ENCODE results near the gene KCTD21. TPM values are rescaled to one million over a fixed set of nuclear protein-coding genes. Genes with fewer than 3 reads are reported as not detected.

KCTD21 gene
- total and polyA plus RNA-seq, 2 experiments from 2014 or later: 5.7 to 13.1 TPM

- Histone ChIP-seq H3K79me2 (ENCODE audit: insufficient read depth) (peaks cover 41% of the 10 kb centered on the region), H3K4me1 (ENCODE audit: insufficient read depth) (peaks cover 5% of the 10 kb centered on the region; the same call in 1 of the 2 replicates), H2AFZ (no peak overlapping the region), H3K27me3 (replicated peaks; ENCODE audit: insufficient read depth) (no peaks in the 10 kb centered on the region), H3K4me2 (ENCODE audit: unreplicated experiment) (no peak overlapping the region), H3K9ac (no peak overlapping the region), H3K9me3 (ENCODE audit: low read depth) (no peaks in the 10 kb centered on the region), H3F3A (ENCODE audit: insufficient read depth) (0 out of 2 replicates have a peak, but pooled peaks cover 4% of the 10 kb centered on the region), H3K36me3 (ENCODE audit: low read depth) (no peaks in the 10 kb centered on the region), H3K9me2 (ENCODE audit: insufficient read depth) (no peaks in the 10 kb centered on the region), H3K27ac (no peak overlapping the region), H3K4me3 (no peak overlapping the region), H4K20me1 (ENCODE audit: insufficient read depth) (no peaks in the 10 kb centered on the region)
- no peak for TF ChIP-seq EZH2 (IDR thresholded peaks at IDR 0.05; ENCODE audit: insufficient read depth, poor library complexity, severe bottlenecking)
- TF ChIP-seq EZH2phosphoT487 (IDR thresholded peaks at IDR 0.05; ENCODE audit: insufficient read depth, low read depth): no peak
- DNase-seq: no peak
- 91 to 92% methylated on average over 36 to 40 of the region's 40 CpGs for WGBS, 2 experiments (ENCODE audit: low coverage in 1 of 2, low lambda C conversion rate in 2 of 2, missing lambda C conversion rate in 2 of 2)
- in situ Hi-C loops (cut with MboI): no loop called here
These were observed 8.2 kb upstream of the KCTD21 start for GRCh38 chr11:78196661-78197091.

- Histone ChIP-seq H3K9ac (no peak overlapping the region), H3K27ac (no peak overlapping the region), H3K79me2 (ENCODE audit: insufficient read depth) (peaks cover 47% of the 10 kb centered on the region), H3K9me3 (ENCODE audit: low read depth) (no peaks in the 10 kb centered on the region), H3F3A (ENCODE audit: insufficient read depth) (0 out of 2 replicates have a peak, but pooled peaks cover 4% of the 10 kb centered on the region), H3K36me3 (ENCODE audit: low read depth) (no peaks in the 10 kb centered on the region), H3K4me3 (no peak overlapping the region), H3K4me1 (ENCODE audit: insufficient read depth) (peaks cover 5% of the 10 kb centered on the region; the same call in 1 of the 2 replicates), H3K9me2 (ENCODE audit: insufficient read depth) (no peaks in the 10 kb centered on the region), H3K4me2 (ENCODE audit: unreplicated experiment) (no peak overlapping the region), H4K20me1 (ENCODE audit: insufficient read depth) (no peaks in the 10 kb centered on the region), H3K27me3 (replicated peaks; ENCODE audit: insufficient read depth) (no peaks in the 10 kb centered on the region), H2AFZ (no peak overlapping the region)
- in situ Hi-C loops (cut with MboI): no loop called here
- TF ChIP-seq EZH2phosphoT487 (IDR thresholded peaks at IDR 0.05; ENCODE audit: insufficient read depth, low read depth) (no peak), EZH2 (IDR thresholded peaks at IDR 0.05; ENCODE audit: insufficient read depth, poor library complexity, severe bottlenecking) (no peak)
- DNase-seq: no peak
- WGBS, 2 experiments (ENCODE audit: low coverage in 1 of 2, low lambda C conversion rate in 2 of 2, missing lambda C conversion rate in 2 of 2): 57 to 60% methylated on average over 49 to 54 of the region's 60 CpGs
These were observed 7.6 kb upstream of the KCTD21 start for GRCh38 chr11:78195917-78196560.

GRCh38 chr11:78194490-78194889 is 6.1 kb upstream of the KCTD21 start:
- Histone ChIP-seq H3F3A (ENCODE audit: insufficient read depth) (0 out of 2 replicates have a peak, but pooled peaks cover 4% of the 10 kb centered on the region), H3K4me1 (ENCODE audit: insufficient read depth) (peaks cover 16% of the 10 kb centered on the region), H3K9me2 (ENCODE audit: insufficient read depth) (no peaks in the 10 kb centered on the region), H3K4me3 (no peak overlapping the region), H4K20me1 (ENCODE audit: insufficient read depth) (no peaks in the 10 kb centered on the region), H3K9me3 (ENCODE audit: low read depth) (no peaks in the 10 kb centered on the region), H3K4me2 (ENCODE audit: unreplicated experiment) (no peak overlapping the region), H3K9ac (no peak overlapping the region), H3K36me3 (ENCODE audit: low read depth) (no peaks in the 10 kb centered on the region), H2AFZ (no peak overlapping the region), H3K79me2 (ENCODE audit: insufficient read depth) (peaks cover 63% of the 10 kb centered on the region), H3K27me3 (replicated peaks; ENCODE audit: insufficient read depth) (no peaks in the 10 kb centered on the region), H3K27ac (no peak overlapping the region)
- WGBS, 2 experiments (ENCODE audit: low coverage in 1 of 2, low lambda C conversion rate in 2 of 2, missing lambda C conversion rate in 2 of 2): 96 to 98% methylated on average over 3 of the region's 3 CpGs
- TF ChIP-seq EZH2 (IDR thresholded peaks at IDR 0.05; ENCODE audit: insufficient read depth, poor library complexity, severe bottlenecking): no peak
- no peak for TF ChIP-seq EZH2phosphoT487 (IDR thresholded peaks at IDR 0.05; ENCODE audit: insufficient read depth, low read depth)
- in situ Hi-C loops (cut with MboI): no loop called here
- no peak for DNase-seq

GRCh38 chr11:78193806-78194205 is 5.4 kb upstream of the KCTD21 start:
- Histone ChIP-seq H3K9me2 (ENCODE audit: insufficient read depth) (no peaks in the 10 kb centered on the region), H3K4me2 (ENCODE audit: unreplicated experiment) (no peak overlapping the region), H3F3A (ENCODE audit: insufficient read depth) (0 out of 2 replicates have a peak, but pooled peaks cover 4% of the 10 kb centered on the region), H3K9ac (no peak overlapping the region), H3K79me2 (ENCODE audit: insufficient read depth) (peaks cover 70% of the 10 kb centered on the region), H3K4me3 (no peak overlapping the region), H4K20me1 (ENCODE audit: insufficient read depth) (no peaks in the 10 kb centered on the region), H3K36me3 (ENCODE audit: low read depth) (no peaks in the 10 kb centered on the region), H3K4me1 (ENCODE audit: insufficient read depth) (peaks cover 17% of the 10 kb centered on the region), H3K9me3 (ENCODE audit: low read depth) (no peaks in the 10 kb centered on the region), H3K27ac (no peak overlapping the region), H2AFZ (no peak overlapping the region), H3K27me3 (replicated peaks; ENCODE audit: insufficient read depth) (no peaks in the 10 kb centered on the region)
- no peak for TF ChIP-seq EZH2 (IDR thresholded peaks at IDR 0.05; ENCODE audit: insufficient read depth, poor library complexity, severe bottlenecking)
- no peak for TF ChIP-seq EZH2phosphoT487 (IDR thresholded peaks at IDR 0.05; ENCODE audit: insufficient read depth, low read depth)
- in situ Hi-C loops (cut with MboI): no loop called here
- no peak for DNase-seq
- 99% methylated on average over 8 of the region's 8 CpGs for WGBS, 2 experiments (ENCODE audit: low coverage in 1 of 2, low lambda C conversion rate in 2 of 2, missing lambda C conversion rate in 2 of 2)
